DMS153 treated with DMSO at 0.1 percent for 48 hours (cell line): ENCODE results near the gene C2orf72.
"Not testable (repeated sequence)": the region's sequence is repeated elsewhere in the genome, so short reads cannot be mapped to it uniquely, and the experiment has no call there.

Experiments
- DNase-seq: peaks from one replicate; lab custom pipeline; 2025; ENCODE audit not compliant: unreplicated experiment; lab: John Stamatoyannopoulos, UW

The C2orf72 gene

GRCh38 chr2:231037202-231037730 is at the start of gene C2orf72:
TSS of gene C2orf72 (plus strand) at chr2:231037523. CDS start at chr2:231037566, 43 bp downstream.
- DNase-seq: no peak

GRCh38 chr2:230989731-230990130 is 47.6 kb upstream of the C2orf72 start:
- DNase-seq: no peak

- DNase-seq: no peak
These were observed 47.0 kb upstream of the C2orf72 start for GRCh38 chr2:230990131-230990898.

GRCh38 chr2:230990899-230991150 is 46.5 kb upstream of the C2orf72 start:
- DNase-seq: no peak

- no peak for DNase-seq
These were observed 45.7 kb upstream of the C2orf72 start for GRCh38 chr2:230991598-230991997.

- DNase-seq: no peak
These were observed 41.5 kb upstream of the C2orf72 start, which contains the start of gene SPATA3 for GRCh38 chr2:230995821-230996220. TSS of gene SPATA3 (plus strand) at chr2:230996121. CDS start at chr2:230996234, 113 bp downstream.

GRCh38 chr2:230996661-230997060 is 40.7 kb upstream of the C2orf72 start:
- DNase-seq: no peak

GRCh38 chr2:230998882-230999281 is 38.4 kb upstream of the C2orf72 start:
- no peak for DNase-seq

- no peak for DNase-seq
These were observed 37.8 kb upstream of the C2orf72 start for GRCh38 chr2:230999477-230999876.

GRCh38 chr2:231000211-231000904 is 37.0 kb upstream of the C2orf72 start:
- no peak for DNase-seq

- DNase-seq: no peak
These were observed 36.3 kb upstream of the C2orf72 start for GRCh38 chr2:231001036-231001435.

GRCh38 chr2:231001921-231002320 is 35.4 kb upstream of the C2orf72 start:
- no peak for DNase-seq

GRCh38 chr2:231002641-231003040 is 34.7 kb upstream of the C2orf72 start:
- no peak for DNase-seq

GRCh38 chr2:231003186-231003585 is 34.1 kb upstream of the C2orf72 start:
- no peak for DNase-seq

- not testable (repeated sequence) for DNase-seq
These were observed 32.4 kb upstream of the C2orf72 start for GRCh38 chr2:231004930-231005329.

- no peak for DNase-seq
These were observed 29.8 kb upstream of the C2orf72 start for GRCh38 chr2:231007286-231008098.

GRCh38 chr2:231008131-231008530 is 29.2 kb upstream of the C2orf72 start:
- no peak for DNase-seq

GRCh38 chr2:231009236-231009919 is 27.9 kb upstream of the C2orf72 start:
- DNase-seq: no peak

- no peak for DNase-seq
These were observed 27.1 kb upstream of the C2orf72 start for GRCh38 chr2:231010201-231010730.

- no peak for DNase-seq
These were observed 25.8 kb upstream of the C2orf72 start for GRCh38 chr2:231011526-231011925.

GRCh38 chr2:231012463-231012862 is 24.9 kb upstream of the C2orf72 start:
- no peak for DNase-seq
